GM18951 (cell line): ENCODE measurements around the gene MOCS3.
"Not testable (repeated sequence)": the region's sequence is repeated elsewhere in the genome, so short reads cannot be mapped to it uniquely, and the experiment has no call there.

ENCODE experiments used
- POLR2A ChIP-seq: IDR thresholded peaks from 4 replicates; pipeline ENCODE4 v1.6.1; 2011; ENCODE audit warnings: mild to moderate bottlenecking; ENCODE audit not compliant: insufficient read length, insufficient read depth; ENCODE audit errors: extremely low read depth
- in situ Hi-C: fragments of 300-500 bp; cut with MboI; formaldehyde crosslinking; loops from one replicate; pipeline ENCODE4 v1.12.0; 2022; ENCODE audit warnings: low sequenced_read_pairs, mixed read lengths, inconsistent platforms; ENCODE audit not compliant: unreplicated experiment

MOCS3 gene

DNA sequence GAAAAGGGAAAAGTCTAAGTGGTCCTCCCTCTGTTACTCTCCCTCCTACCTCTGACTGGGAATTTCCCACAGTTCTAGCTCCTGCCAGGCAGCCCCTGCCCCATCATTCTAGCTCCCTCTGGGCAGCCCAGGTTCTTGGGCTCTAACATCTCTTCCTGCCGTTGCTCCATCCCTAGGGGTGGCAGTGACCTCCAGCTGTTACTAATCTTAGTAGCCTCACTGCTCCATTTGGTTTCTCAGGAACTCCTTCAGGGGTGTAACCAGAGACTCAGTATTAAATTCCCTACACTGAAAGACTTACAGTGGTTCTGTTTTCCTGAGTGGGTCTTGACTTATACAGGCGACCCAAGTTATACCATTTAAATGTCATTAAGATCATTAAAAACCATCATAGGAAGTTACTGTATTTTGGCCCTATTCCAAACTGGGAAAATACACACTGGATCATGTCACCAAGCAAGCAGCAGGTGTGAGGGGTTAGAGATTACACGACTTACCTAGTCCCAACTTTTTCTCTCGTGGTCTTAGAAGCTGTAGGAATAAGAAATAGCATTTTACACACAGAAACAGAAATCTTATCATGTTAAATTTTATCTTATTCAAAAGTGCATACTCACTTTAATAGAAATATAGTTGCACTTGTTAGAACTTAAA is 10.4 kb upstream of the MOCS3 start:
- in situ Hi-C loops: no loop called here
- TF ChIP-seq POLR2A: no peak

DNA sequence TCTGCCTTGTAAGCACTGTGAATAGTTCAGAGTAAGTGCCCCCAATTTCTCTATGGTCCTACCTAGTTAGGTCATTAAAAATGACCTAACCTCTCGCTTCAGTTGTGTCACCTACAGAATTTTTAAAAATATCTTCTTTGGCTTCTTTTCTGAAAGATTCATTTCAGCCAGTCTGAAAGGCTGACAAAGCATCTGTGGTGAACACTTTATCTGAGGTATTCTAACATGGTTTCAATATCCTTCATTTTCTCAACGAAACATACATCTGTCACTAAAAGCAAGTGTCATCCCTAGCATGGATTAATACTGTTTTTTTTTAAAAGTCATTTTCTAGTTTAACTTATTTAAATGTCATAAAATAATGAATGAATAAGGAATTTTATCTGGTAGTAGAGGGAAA is 5.4 kb upstream of the MOCS3 start:
- in situ Hi-C loops: no loop called here
- no peak for TF ChIP-seq POLR2A

DNA sequence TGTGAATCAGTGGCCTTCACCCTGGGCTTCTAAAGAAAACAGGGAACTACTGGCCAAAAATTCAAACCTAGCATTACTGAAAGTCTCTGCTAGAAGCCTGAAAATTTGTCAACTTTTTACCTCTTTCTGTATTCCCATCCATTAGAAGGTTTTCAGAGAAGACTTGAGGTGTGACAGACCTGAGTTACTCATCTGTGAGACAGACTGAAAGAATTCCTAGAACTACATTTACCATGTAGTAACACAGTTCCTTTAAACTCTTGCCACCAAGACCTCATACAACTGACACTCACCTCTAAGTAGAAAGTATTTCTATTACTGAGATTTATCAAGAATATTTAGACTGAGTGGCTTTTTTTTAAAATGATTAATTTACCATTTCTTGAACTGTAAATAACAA is 4.8 kb upstream of the MOCS3 start:
- TF ChIP-seq POLR2A: no peak
- in situ Hi-C loops: no loop called here

DNA sequence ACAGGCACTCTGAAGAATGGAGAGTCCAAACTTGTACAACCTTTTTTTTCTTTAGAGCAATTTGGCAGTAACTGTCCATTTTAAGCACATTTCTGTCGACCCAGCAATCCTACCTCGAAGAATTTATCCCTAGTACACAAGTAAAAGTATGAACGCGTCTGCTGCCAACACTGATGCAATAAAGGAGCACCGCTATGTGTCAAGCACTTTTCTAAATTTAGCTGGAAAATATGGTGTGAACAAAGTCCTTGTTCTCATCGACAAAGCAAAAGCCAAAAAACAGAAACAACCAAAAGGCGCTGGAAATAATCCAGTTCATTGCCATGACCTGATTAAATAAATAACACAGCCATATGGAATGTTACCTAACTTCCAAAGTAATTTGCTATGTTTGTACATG is 1.3 kb upstream of the MOCS3 start:
- TF ChIP-seq POLR2A: no peak
- in situ Hi-C loops: no loop called here

DNA sequence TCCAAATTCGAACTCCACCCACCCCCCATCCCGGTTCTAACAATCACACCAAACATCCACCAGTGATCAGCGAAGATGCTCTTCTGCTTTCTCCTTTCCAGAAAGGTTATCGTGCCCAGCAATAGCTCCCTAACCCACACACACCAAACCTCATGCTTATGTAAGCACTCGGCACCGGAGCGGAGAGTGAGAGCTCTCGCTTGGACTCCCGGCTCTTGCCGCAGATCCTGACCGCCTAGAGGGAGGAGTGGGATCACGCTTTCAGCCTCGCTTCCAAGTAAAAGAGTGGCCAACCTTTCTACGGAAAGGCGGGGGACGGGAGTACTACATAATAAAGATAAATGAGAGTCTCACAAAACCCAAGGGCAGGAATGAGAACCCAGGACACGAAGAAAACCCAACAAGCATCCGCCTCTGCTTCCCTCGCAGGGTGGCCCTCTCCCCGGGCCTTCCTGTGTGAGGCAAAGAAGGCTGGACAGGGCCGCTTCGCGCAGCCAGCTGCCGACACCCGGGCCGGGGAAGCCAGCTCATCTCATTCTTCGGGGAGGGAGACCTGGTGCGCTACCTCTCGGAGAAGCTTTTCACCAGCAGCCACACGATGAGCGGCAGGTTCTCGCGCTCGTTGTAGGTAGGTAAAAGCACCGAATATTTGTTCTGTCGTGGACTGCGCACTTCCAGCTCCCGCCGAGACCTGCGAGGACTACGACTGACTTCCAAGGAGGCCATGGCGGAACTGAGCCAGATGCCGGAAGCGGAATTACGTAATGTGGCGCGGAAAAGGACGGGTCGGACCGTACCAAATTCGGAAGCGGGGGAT is 612 bp upstream of the MOCS3 start, which contains the start of gene DPM1:
Gene DPM1 (minus strand): TSS at position 735 of the 817 bp plus-strand sequence. CDS start 9 bp downstream, at position 726.
- TF ChIP-seq POLR2A: peak; percentile 93
- in situ Hi-C loops: no loop called here

DNA sequence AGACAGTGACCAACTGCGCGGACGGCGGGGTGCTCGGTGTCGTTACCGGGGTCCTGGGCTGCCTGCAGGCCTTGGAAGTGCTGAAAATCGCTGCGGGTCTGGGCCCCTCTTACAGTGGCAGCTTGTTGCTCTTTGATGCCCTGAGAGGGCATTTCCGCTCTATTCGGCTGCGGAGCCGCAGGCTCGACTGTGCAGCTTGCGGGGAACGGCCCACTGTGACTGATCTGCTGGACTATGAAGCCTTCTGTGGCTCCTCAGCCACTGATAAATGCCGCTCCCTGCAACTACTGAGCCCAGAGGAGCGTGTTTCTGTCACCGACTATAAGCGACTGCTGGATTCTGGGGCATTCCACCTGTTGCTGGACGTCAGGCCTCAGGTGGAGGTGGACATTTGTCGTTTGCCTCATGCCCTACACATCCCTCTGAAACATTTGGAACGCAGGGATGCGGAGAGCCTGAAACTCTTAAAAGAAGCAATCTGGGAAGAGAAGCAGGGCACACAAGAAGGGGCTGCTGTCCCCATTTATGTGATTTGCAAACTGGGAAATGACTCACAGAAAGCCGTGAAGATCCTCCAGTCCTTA is 1.0 kb downstream of the MOCS3 start:
- in situ Hi-C loops: no loop called here
- TF ChIP-seq POLR2A: no peak

DNA sequence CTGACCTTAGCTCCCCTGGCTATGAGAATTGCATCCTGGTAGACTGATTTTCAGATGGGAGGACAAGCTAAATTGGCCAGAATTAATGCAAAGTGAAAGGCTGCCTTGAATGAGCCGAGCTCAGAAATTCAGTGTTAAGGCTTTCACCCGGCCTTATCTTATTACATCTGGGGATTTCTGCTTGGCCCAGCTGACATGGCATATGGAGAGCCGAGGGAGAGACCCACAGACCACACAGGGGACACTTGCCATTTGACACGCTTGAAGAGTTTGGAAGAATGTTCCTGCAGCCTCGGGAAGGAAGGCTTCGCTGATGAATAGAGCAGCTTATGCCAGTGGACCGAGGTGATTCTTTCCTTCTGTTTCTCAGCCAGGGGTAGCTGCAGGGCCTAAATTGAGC is 9.0 kb downstream of the MOCS3 start:
- TF ChIP-seq POLR2A: no peak
- in situ Hi-C loops: no loop called here

DNA sequence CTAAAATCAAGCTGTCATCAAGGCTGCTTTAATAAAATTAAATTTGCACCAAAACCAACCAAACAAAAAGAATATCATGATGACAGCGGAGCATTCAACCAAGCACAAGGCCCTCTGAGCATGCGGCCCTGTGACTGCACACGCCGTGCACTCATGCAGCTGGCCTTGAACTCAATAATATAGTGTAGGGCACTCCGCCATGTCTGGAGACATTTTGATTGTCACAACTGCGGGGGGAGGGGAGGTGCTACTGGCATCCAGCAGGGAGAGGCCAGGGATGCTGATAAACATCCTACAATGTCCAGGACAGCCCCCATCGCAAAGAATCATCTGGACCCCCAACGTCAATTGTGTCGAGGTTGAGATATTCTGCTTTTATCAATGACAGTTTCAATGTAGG is 9.7 kb downstream of the MOCS3 start:
- no peak for TF ChIP-seq POLR2A
- in situ Hi-C loops: no loop called here

DNA sequence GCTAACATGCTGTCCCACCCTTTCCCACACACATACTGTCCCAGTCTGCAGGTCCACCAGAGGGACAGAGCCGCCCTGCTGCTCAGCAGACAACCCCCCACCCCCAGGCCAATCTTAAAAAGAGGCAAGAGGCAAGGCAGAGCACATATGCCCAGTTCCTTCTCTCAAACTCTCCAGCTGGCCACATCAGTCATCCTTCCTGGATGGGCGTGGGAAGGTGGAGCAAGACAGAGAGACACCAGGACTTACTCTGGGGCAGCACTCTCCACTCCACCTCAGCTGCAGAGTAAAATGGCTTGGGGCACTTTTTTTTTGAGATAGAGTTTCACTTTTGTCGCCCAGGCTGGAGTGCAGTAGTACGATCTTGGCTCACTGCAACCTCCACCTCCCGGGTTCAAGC is 10.8 kb downstream of the MOCS3 start:
- no peak for TF ChIP-seq POLR2A
- in situ Hi-C loops: no loop called here

DNA sequence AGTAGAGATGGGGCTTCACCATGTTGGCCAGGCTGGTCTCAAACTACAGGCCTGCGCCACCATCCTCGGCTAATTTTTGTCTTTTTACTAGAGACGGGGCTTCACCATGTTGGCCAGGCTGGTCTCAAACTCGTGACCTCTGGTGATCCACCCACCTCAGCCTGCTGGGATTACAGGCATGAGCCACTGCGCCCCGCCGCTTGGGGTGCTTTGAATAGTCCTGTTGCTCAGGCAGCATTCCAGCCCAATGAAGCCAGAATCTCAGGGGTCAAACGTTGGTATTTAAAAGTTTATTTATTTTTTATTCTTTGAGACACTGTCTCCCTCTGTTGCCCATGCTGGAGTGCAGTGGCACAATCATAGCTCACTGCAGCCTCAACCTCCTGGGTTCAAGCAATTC is 11.3 kb downstream of the MOCS3 start:
- TF ChIP-seq POLR2A: no peak
- in situ Hi-C loops: no loop called here

DNA sequence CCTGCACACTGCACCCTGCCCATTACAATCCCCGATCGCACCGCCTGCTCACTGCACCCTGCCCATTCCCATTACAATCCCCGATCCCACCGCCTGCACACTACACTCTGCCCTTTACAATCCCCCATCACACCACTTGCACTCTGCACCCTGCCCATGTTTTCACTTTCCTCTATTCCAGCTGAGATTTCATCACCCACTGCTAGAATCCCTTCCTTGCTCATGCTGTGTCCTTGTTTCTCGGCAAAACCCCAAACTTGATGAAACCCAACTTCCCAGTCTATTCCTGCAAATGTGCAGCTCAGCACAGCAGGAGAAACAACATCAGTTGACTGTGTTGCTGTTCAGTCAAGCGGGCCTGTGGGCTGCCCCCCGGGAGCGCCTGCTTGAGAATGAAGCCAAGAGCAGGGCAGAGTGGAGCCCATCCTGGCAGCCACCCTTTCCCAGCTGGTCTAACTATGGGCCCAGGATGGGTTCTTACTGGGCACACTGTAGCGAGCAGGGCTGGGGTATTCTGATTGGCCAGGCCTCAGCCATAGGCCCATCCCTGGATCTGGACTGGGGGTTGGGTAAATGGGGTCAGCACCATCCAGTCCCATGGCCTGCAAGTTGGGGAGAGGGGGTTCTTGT is 17.2 kb downstream of the MOCS3 start:
- TF ChIP-seq POLR2A: no peak
- in situ Hi-C loops: no loop called here

DNA sequence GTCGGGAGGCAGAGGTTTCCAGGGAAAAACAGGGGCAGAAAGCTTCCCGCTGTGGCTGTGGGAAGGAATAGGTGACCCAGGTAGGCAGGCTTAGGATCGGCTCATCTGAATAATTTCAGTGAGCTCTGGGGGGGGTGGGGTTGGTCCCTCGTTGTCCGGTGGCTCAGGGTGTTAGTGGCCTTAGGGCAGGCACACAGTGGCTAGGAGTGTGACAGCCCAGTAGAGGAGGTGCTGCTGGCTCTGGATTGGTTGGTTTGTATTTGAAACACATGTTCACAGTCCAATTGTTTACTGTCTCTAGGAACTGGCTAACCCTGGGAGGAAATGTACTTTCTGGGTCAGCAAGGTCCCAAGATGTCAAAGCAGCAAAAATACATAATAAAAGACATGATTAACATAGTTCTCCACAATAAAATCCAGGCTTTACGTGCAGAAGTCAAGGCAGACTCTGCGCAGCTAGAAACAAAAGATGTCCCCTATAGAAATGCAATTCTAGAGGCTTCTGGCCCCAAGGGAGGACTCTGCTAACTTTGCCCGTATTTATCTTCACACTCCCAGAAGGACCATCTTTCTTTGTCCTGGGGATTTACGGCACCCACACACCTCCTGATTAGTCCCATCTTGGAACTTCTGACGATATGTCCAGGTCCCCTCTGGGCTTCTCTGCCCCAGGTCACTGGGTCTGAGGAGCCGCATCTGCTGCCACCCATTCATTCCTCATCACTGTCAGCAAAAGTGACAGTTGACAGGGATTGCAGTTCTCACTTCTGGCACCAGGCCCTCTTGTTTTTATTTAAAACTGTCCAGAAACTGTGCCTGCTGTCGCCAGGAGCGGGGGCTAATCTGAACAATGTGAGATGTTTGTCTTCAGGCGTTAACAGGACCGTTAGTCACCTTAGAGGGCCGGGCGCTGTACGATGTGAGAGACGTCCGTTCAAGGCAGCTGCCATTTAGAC is 18.7 kb downstream of the MOCS3 start:
- no peak for TF ChIP-seq POLR2A
- in situ Hi-C loops: no loop called here

DNA sequence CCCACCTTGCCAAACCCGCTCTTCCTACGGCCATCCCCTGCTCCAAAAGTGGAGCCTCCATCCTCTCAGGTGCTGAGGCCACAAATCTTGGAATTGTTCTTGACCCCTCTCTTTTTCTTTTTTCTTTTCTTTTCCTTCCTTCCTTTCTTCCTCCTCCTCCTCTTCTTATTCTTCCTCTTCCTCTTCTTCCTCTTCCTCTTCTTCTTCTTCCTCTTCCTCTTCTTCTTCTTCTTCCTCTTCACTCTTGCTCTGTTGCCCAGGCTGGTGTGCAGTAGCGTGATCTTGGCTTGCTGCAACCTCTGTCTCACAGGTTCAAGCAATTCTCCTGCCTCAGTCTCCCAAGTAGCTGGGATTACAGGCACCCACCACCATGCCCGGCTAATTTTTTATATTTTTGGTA is 19.9 kb downstream of the MOCS3 start:
- in situ Hi-C loops: not testable (repeated sequence)
